Natural killer cell treated with Interleukin-12 subunit alpha and Interleukin-12 subunit beta and Interleukin-15 and Interleukin-18, amount 100 ng/mL, for 72 hours (primary cell): Measurements from ENCODE around the gene LRIG2. TPM values are rescaled to one million over a fixed set of nuclear protein-coding genes. Genes with fewer than 3 reads are reported as not detected.
"Not testable (repeated sequence)": the region's sequence is repeated elsewhere in the genome, so short reads cannot be mapped to it uniquely, and the experiment has no call there.

Source experiments
- ATAC-seq, 2 donors: fragments of 150-1000 bp; cut with Tn5 transposase in 1 of 2; sonication (Bioruptor Pico), chemical (Tn5 transposase) in 1 of 2; 2 replicates each; pipeline ENCODE4 v1.10.0; 2021
- DNase-seq: peaks from one replicate; pipeline ENCODE4 v3.0.0; 2022; ENCODE audit warnings: low spot score
- H3K27ac Mint-ChIP-seq, 2 donors: 1 replicate in 1 of 2; 2 replicates in 1 of 2; pipeline ENCODE4 v1.8.0; 2022; ENCODE audit warnings: mixed read lengths in 2 of 2, mild to moderate bottlenecking in 1 of 2, moderate library complexity in 1 of 2
- H3K27me3 Mint-ChIP-seq, 2 donors: 1 replicate in 1 of 2; 2 replicates in 1 of 2; pipeline ENCODE4 v1.8.0; 2022; ENCODE audit warnings: mixed read lengths in 2 of 2
- H3K36me3 Mint-ChIP-seq: one replicate; pipeline ENCODE4 v1.8.0; 2022; ENCODE audit warnings: mixed read lengths
- H3K4me1 Mint-ChIP-seq, 2 donors: 1 replicate in 1 of 2; 2 replicates in 1 of 2; pipeline ENCODE4 v1.8.0; 2022; ENCODE audit warnings: low read depth in 2 of 2, mixed read lengths in 2 of 2, mild to moderate bottlenecking in 1 of 2
- H3K4me3 Mint-ChIP-seq: one replicate; pipeline ENCODE4 v1.8.0; 2022; ENCODE audit warnings: mixed read lengths
- H3K9me3 Mint-ChIP-seq: 2 replicates; pipeline ENCODE4 v1.8.0; 2022; ENCODE audit warnings: mixed read lengths
- total RNA-seq, 2 donors: library from RNA; stranded (reverse); gene quantifications; one replicate each; pipeline ENCODE4 v1.2.3, GENCODE V29; 2022

LRIG2 gene
- total RNA-seq, 2 donors from 2014 or later = 13.0 to 20.8 TPM

DNA sequence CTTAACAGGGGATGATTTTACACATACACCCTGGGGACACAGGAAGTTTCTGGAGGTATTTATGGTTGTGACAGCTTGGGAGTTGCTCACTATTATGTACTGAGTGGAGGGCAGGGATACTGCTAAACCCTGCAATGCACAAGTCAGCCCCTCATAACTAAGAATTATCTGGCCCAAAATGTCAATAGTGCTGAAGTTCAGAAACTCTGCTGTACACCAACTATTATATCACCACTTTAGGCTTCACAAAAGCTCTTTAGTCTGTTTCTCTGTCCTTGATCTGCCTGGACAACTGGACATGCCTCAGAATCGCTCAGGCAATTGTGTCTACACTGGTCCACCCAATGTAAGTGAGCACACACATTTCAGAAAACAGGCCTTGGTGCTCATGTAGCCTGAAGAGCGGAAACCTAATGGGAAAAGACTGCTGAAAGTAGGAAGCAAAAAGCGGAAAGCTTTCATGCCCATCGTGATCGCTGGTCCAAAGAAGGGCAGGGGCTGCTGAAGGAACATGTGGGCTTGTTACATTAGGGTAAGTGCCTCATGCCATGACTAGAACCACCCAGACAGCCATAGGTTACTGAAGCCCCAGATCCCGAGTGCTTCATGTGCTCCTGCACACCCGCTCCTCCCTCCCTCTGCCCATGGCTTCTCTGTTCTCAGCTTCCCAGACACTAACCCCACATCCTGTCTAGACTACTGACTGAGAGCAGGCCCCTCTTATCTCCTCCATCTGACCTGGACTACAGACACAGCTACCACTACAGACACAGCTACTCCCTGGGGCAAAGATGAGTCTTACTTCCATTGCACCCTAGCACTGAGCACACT, 73.5 kb downstream of the LRIG2 start:
- H3K27me3 Mint-ChIP-seq = no peaks in the 10 kb centered on the region
- H3K27ac Mint-ChIP-seq = no peak overlapping the region
- no peak for DNase-seq
- H3K36me3 Mint-ChIP-seq = no peaks in the 10 kb centered on the region
- H3K4me3 Mint-ChIP-seq = no peak overlapping the region
- H3K4me1 Mint-ChIP-seq = peaks cover 7 to 17% of the 10 kb centered on the region in 2 donors
- ATAC-seq = peak; percentile 61
- no peaks in the 10 kb centered on the region for H3K9me3 Mint-ChIP-seq

DNA sequence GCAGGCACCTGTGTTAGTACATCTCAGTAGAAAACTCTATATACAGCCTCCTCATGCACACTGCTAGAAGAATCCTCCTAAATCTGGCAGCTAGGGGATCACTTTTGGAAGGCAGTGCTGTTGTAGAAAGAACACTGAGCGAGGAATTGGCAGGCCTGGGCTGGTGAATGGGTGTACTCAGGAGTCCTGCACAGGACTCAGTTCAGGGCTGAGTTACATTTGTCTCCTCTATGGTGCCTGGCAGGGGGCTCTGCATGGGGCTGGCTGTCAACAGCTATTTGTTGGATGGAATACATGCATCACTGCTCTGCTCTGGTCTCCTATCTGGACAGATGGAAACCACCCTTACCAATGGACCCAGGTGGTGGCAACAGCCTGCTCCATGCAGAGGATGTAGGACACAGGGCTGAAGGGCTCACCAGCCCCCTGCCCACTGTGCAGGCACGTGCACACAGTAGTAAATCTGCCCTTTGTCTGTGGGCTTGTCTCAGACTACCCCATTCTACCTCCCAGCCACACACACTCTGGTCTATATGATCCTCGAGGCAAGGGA, 74.2 kb downstream of the LRIG2 start:
- ATAC-seq (peak in 1 of 2 donors; percentile 28), DNase-seq (no peak)
- no peak overlapping the region for H3K27ac Mint-ChIP-seq
- H3K4me1 Mint-ChIP-seq = peaks cover 7 to 17% of the 10 kb centered on the region in 2 donors
- no peaks in the 10 kb centered on the region for H3K9me3 Mint-ChIP-seq
- no peaks in the 10 kb centered on the region for H3K36me3 Mint-ChIP-seq
- no peaks in the 10 kb centered on the region for H3K27me3 Mint-ChIP-seq
- H3K4me3 Mint-ChIP-seq = no peak overlapping the region

DNA sequence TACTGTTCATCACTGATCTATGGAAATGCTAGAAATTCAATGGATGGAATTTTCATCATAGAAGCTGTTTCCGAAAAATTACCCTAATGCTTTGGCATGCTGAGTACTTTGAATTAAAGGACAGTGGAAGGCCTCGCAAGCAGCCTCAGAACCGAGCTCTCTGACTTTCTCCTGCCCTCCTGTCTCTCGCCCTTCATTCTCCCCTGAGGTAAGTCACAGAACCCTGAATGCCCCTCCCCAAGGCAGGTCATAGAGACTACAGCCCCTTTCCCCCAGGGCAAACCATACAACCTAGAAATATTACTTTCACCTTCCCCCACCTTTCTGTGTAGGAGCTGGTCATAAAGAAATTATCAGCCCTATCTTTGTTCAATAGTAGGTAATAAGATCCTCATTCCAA, 74.8 kb downstream of the LRIG2 start:
- Mint-ChIP-seq H3K9me3 (no peaks in the 10 kb centered on the region), H3K27ac (no peak overlapping the region), H3K4me1 (peaks cover 7 to 10% of the 10 kb centered on the region in 2 donors), H3K36me3 (no peaks in the 10 kb centered on the region), H3K4me3 (no peak overlapping the region), H3K27me3 (peaks cover 0 to under 1% of the 10 kb centered on the region in 2 donors)
- DNase-seq = no peak
- no peak for ATAC-seq

DNA sequence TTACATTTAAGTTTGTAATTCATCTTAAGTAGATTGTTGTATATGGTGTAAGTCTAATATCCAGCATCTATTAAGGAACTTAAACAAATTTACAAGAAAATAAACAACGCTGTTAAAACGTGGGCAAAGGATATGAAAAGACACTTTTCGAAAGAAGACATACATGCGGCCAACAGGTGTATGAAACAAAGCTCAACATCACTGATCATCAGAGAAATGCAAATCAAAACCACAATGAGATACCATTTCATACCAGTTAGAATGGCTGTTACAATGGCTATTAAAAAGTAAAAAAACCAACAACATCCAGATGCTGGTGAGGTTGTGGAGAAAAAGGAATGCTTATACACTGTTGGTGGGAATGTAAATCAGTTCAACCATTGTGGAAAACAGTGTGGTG, 77.5 kb downstream of the LRIG2 start:
- H3K4me1 Mint-ChIP-seq, ATAC-seq, H3K36me3 Mint-ChIP-seq, H3K27ac Mint-ChIP-seq, H3K27me3 Mint-ChIP-seq, H3K4me3 Mint-ChIP-seq, H3K9me3 Mint-ChIP-seq, DNase-seq: not testable (repeated sequence)

DNA sequence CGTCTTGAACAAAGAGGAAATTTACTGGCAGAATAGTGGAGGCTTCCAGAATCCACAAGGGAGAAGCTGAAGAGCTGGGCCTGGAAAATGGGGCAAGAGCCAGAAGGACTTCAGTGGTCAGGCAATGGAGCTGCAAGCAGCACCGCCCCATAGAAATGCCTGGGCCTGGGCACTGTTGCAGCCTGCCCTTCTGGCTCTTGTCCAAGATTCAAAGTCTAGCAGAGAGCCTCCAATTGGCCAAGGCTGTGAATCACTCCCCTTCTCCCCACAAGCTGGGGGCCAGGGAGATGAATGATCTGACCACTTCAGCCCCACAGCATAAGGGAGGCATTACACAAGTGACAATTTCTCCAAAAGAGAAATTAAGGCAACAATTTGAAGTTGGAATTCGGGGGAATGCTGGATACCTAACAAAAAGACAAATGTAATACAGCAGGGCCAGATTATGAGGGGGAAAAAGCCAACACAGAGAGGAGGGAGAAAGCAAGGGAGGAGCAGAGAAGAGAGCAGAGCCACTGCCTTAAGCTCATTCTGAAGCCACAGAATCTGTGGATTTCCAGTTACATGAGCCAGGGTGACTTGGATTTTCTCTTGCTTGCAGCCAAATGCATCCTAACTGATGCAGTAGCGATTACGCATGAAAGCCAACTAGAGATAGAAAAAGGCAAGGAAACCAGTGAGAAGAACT, 80.3 kb downstream of the LRIG2 start:
- H3K36me3 Mint-ChIP-seq = no peaks in the 10 kb centered on the region
- no peak overlapping the region for H3K27ac Mint-ChIP-seq
- H3K4me3 Mint-ChIP-seq = no peak overlapping the region
- H3K4me1 Mint-ChIP-seq = no peaks in the 10 kb centered on the region
- DNase-seq = no peak
- peaks cover 0 to 7% of the 10 kb centered on the region in 2 donors for H3K27me3 Mint-ChIP-seq
- peaks cover 3% of the 10 kb centered on the region for H3K9me3 Mint-ChIP-seq
- ATAC-seq = no peak

DNA sequence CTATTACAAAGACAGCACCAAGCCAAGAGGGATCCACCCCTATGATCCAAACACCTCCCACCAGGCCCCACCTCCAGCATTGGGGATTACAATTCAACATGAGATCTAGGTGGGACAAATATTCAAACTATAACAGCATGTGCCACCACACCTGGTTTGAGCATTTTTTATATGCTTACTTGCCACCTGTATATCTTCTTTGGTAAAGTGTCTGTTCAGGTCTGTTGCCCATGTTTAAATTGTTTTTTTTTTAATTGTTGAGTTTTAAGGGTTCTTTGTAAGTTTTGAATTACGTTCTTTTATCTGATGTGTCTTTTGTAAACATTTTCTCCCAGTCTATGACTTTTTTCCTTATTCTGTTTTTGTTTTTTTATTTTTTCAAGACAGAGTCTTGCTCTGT, 83.4 kb downstream of the LRIG2 start:
- Mint-ChIP-seq H3K4me3 (no peak overlapping the region), H3K27me3 (peaks cover 0 to 13% of the 10 kb centered on the region in 2 donors), H3K27ac (no peak overlapping the region), H3K4me1 (no peaks in the 10 kb centered on the region), H3K36me3 (no peaks in the 10 kb centered on the region), H3K9me3 (peaks cover 3% of the 10 kb centered on the region)
- ATAC-seq (no peak), DNase-seq (no peak)

DNA sequence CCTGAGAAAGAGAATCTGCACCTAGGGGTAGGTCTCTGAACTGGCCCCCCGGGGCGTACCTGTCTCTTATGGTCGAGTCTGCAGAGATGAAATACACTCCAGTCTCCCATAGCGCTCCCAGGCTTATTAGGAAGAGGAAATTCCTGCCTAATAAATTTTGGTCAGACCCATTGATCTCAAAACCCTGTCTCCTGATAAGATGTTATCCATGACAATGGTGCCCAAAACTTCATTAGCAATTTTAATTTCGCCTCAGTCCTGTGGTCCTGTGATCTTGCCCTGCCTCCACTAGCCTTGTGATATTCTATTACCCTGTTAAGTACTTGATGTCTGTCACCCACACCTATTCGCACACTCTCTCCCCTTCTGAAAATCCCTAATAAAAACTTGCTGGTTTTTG, 85.7 kb downstream of the LRIG2 start:
- H3K9me3 Mint-ChIP-seq, H3K36me3 Mint-ChIP-seq, H3K4me3 Mint-ChIP-seq, DNase-seq, H3K27ac Mint-ChIP-seq, H3K4me1 Mint-ChIP-seq, ATAC-seq: not testable (repeated sequence)
- H3K27me3 Mint-ChIP-seq = peaks cover 7 to 17% of the 10 kb centered on the region in 2 donors

DNA sequence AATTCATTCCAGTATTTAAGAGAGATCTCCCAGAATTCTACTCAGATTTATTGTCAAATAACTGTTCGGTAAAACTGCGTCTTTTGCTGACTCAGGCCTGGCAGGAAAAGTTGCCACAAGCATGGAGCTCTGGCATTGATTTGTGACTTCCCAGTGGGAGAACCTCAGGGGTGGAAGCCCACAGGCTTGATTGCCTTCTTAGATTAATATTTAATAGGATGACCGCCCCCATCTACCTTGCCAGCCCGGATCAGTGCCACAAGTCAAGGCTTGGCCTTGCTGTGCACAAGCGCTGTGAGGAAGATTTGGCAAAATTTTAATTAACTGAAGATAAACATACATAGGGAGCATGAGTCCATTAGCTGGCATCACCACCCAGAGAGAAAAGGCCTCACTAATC, 93.5 kb downstream of the LRIG2 start:
- no peak for DNase-seq
- H3K27ac Mint-ChIP-seq = no peak overlapping the region
- no peak overlapping the region for H3K4me3 Mint-ChIP-seq
- peaks cover under 1% of the 10 kb centered on the region for H3K36me3 Mint-ChIP-seq
- peaks cover under 1% of the 10 kb centered on the region for H3K9me3 Mint-ChIP-seq
- no peaks in the 10 kb centered on the region for H3K4me1 Mint-ChIP-seq
- H3K27me3 Mint-ChIP-seq = peaks cover 22 to 25% of the 10 kb centered on the region in 2 donors
- ATAC-seq = no peak

DNA sequence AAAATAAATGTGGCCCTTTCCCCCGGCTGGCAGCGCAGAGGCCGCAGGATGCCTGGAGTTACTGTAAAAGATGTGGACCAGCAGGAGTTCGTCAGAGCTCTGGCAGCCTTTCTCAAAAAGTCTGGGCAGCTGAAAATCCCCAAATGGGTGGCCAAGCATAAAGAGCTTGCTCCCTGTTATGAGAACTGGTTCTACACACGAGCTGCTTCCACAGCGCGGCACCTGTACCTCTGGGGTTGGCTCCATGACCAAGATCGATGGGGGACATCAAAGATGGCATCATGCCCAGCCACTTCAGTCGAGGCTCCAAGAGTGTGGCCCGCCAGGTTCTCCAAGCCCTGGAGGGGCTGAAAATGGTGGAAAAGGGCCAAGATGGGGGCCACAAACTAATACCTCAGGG, 95.9 kb downstream of the LRIG2 start:
- no peak for ATAC-seq

DNA sequence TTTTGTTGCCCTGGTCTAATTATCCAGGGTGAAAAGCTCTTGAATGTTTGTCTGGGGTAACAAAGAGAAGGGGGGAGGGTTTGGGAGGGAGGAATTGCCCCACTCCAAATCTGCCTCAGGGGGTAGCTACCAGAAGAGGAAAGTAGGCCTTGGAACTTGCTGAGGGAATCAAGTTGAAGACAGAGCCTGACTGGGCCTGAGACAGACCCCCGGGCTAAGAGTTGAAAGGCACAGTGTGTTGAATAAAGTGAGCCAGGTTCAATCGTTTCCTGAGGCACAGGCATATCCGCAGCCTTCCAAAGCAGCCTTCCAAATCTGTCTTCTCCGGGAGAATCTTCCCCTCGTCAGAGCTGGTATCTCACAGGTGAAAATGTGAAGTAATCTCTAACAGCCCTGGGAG, 96.6 kb downstream of the LRIG2 start:
- ATAC-seq = no peak
- H3K27me3 Mint-ChIP-seq = peaks cover 18 to 24% of the 10 kb centered on the region in 2 donors
- H3K4me3 Mint-ChIP-seq = no peak overlapping the region
- no peaks in the 10 kb centered on the region for H3K4me1 Mint-ChIP-seq
- no peak overlapping the region for H3K27ac Mint-ChIP-seq
- DNase-seq = no peak
- H3K9me3 Mint-ChIP-seq = peaks cover 5% of the 10 kb centered on the region
- peaks cover 10% of the 10 kb centered on the region for H3K36me3 Mint-ChIP-seq

More for the DNA sequence above, 95.9 kb downstream of the LRIG2 start:
- Mint-ChIP-seq H3K27me3 (peaks cover 18 to 22% of the 10 kb centered on the region in 2 donors), H3K9me3 (peaks cover 5% of the 10 kb centered on the region), H3K4me3 (no peak overlapping the region), H3K4me1 (no peaks in the 10 kb centered on the region), H3K27ac (no peak overlapping the region), H3K36me3 (peaks cover 10% of the 10 kb centered on the region)
- no peak for DNase-seq

DNA sequence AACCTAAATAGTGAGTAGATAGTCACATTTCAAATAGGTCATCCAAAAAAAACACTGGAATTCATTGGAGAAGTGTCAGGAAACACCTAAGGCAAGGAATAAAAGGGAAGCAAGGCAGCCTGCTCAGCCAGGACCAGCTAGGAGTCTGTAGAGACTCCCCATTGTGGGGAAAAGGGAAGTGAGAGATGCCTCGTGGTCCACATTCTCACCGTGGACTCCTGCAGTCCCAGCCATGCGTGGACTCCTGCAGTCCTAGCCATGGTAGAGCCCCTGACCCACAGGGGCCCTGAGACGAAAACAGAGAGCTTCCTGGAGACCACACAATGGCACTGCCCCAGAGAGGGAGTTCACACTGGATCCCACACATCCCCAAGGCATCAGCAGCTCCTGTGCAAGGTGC, 97.5 kb downstream of the LRIG2 start:
- H3K36me3 Mint-ChIP-seq = peaks cover 10% of the 10 kb centered on the region
- no peak for DNase-seq
- peaks cover 5% of the 10 kb centered on the region for H3K9me3 Mint-ChIP-seq
- no peak overlapping the region for H3K4me3 Mint-ChIP-seq
- no peaks in the 10 kb centered on the region for H3K4me1 Mint-ChIP-seq
- peaks cover 22 to 27% of the 10 kb centered on the region in 2 donors for H3K27me3 Mint-ChIP-seq
- no peak overlapping the region for H3K27ac Mint-ChIP-seq
- no peak for ATAC-seq

DNA sequence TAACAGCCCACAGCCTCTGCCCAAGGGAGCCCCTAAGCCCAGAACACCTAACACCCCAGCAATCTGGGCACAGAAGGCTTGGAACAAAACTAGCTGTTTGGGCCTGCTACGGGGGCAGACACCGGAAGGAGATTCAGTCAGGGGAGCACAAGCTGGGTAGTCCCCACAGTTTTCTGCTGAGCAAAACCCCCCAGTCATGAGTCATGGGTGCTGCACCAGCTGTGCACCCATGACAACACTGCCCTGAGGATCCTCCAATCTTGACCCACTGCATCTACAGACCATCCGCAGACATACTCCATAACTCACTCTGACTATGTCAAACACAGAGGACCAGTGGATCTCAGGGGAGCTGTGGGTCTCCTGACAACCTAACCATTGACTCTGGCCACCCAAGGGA, 105.1 kb downstream of the LRIG2 start:
- Mint-ChIP-seq H3K27me3 (peaks cover 38 to 75% of the 10 kb centered on the region in 2 donors), H3K27ac (no peak overlapping the region)

DNA sequence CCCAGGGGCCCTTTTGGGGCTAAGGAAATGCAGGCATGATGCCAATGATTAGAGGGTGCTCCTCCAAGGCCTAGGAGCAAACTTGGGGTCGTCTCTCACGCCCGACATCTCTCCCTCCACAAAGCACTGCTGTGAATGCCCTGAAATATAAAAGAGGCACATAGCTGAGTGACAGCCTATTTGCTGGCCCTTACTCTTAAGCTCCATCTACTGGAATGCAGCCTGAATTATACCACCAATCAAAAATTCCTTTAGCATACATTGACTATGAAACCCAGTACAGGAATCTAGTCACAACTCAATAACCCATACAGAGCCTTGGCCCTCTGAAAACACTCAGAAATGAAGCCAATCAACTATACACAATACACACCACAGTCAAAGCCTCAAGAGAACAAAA, 105.5 kb downstream of the LRIG2 start:
- no peak for DNase-seq
- Mint-ChIP-seq H3K4me1 (no peaks in the 10 kb centered on the region), H3K4me3 (no peak overlapping the region), H3K27me3 (peaks cover 42 to 78% of the 10 kb centered on the region in 2 donors), H3K27ac (no peak overlapping the region), H3K9me3 (no peaks in the 10 kb centered on the region), H3K36me3 (no peaks in the 10 kb centered on the region)
- no peak for ATAC-seq

More for the DNA sequence above, 105.1 kb downstream of the LRIG2 start:
- Mint-ChIP-seq H3K9me3 (no peaks in the 10 kb centered on the region), H3K4me1 (no peaks in the 10 kb centered on the region), H3K36me3 (no peaks in the 10 kb centered on the region), H3K4me3 (no peak overlapping the region)
- no peak for DNase-seq
- ATAC-seq = peak in 1 of 2 donors; percentile 48
